K562 (cell line): Measurements from ENCODE around the gene ACAP2. TPM values are rescaled to one million over a fixed set of nuclear protein-coding genes. Genes with fewer than 3 reads are reported as not detected.

Experiments
- ATAC-seq: fragments of 200-7000 bp; cut with Tn5 transposase; 3 replicates; pipeline ENCODE4 v1.9.1; 2020; ENCODE audit warnings: moderate library complexity
- BruUV-seq: library from RNA; stranded (reverse); fragments of 400-500 nt; replicated peaks from 2 replicates; lab custom pipeline; 2021; lab: Mats Ljungman, UMichigan
- CTCF ChIA-PET: fragments of 300-600 bp; formaldehyde crosslinking; extraction: SDS; loops from one replicate; lab custom pipeline; 2021; ENCODE audit warnings: low intra/inter-chr PET ratio; lab: Yijun Ruan, JAX
- POLR2A ChIA-PET: fragments of 300-600, 350-650 bp; sonication (Branson Sonifier 250); formaldehyde crosslinking; extraction: SDS; loops from one replicate; lab custom pipeline; 2021; ENCODE audit warnings: antibody characterized with exemption, inconsistent platforms; lab: Yijun Ruan, JAX
- DNase-seq, 4 experiments: peaks; one replicate each; pipeline versions ENCODE4 v3.0.0 to v3.0.0-alpha.2; 2011 to 2018; ENCODE audit warnings: low spot score in 3 of 4, mixed read lengths in 3 of 4; ENCODE audit errors: extremely low read depth in 1 of 4
- FAIRE-seq: peaks from 2 replicates; lab custom pipeline; 2011; peaks lifted over from hg19 to GRCh38; lab: Jason Lieb, UNC
- H2AFZ ChIP-seq: 2 replicates; pipeline ENCODE4 v1.6.0; 2011; ENCODE audit warnings: low read depth, low read length, control low read depth, inconsistent platforms
- H3K27ac ChIP-seq: fragments of 200-600 bp; 3 replicates; pipeline ENCODE4 v1.8.0; 2011; ENCODE audit warnings: low read depth, mild to moderate bottlenecking, control low read depth, inconsistent platforms, low read length, moderate library complexity, mixed read lengths; ENCODE audit errors: extremely low read depth
- H3K27me3 ChIP-seq, 2 experiments: fragments of 300-600 bp in 1 of 2; 2 replicates in 1 of 2; 3 replicates in 1 of 2; pipeline versions ENCODE4 v1.6.0 to v1.8.0; 2011; ENCODE audit warnings: inconsistent platforms in 2 of 2, low read length in 2 of 2, mild to moderate bottlenecking in 1 of 2, mixed read lengths in 1 of 2, moderate library complexity in 1 of 2; ENCODE audit not compliant: control insufficient read depth in 2 of 2, insufficient read depth in 2 of 2
- H3K36me3 ChIP-seq: fragments of 300-600 bp; 3 replicates; pipeline ENCODE4 v1.8.0; 2011; ENCODE audit warnings: mild to moderate bottlenecking, low read length, inconsistent platforms; ENCODE audit not compliant: control insufficient read depth, insufficient read depth
- H3K4me1 ChIP-seq, 2 experiments: fragments of 200-600 bp in 1 of 2; replicated peaks in 1 of 2; 2 replicates in 1 of 2; 3 replicates in 1 of 2; pipeline versions ENCODE4 v1.5.1 to v1.8.0; 2011; ENCODE audit warnings: inconsistent platforms in 2 of 2, low read length in 2 of 2, mild to moderate bottlenecking in 1 of 2, mixed read lengths in 1 of 2, moderate library complexity in 1 of 2; ENCODE audit not compliant: control insufficient read depth in 2 of 2, insufficient read depth in 2 of 2
- H3K4me2 ChIP-seq: 2 replicates; pipeline ENCODE4 v1.6.1; 2011; ENCODE audit warnings: low read length, control low read depth, inconsistent platforms, mixed read lengths; ENCODE audit not compliant: insufficient read depth
- H3K4me3 ChIP-seq: fragments of 200-600 bp; sonication (generic), shearing (Covaris generic); 2 replicates; pipeline ENCODE4 v1.5.1; 2016; ENCODE audit warnings: control low read depth, inconsistent platforms
- H3K79me2 ChIP-seq: fragments of 200-600 bp; 3 replicates; pipeline ENCODE4 v1.8.0; 2011; ENCODE audit warnings: low read length, inconsistent platforms; ENCODE audit not compliant: control insufficient read depth, insufficient read depth
- H3K9ac ChIP-seq, 2 experiments: 2 replicates each; pipeline versions ENCODE4 v1.6.0 to v1.6.1; 2011; ENCODE audit warnings: low read depth in 2 of 2, low read length in 2 of 2, control low read depth in 1 of 2, inconsistent platforms in 1 of 2, mild to moderate bottlenecking in 1 of 2, mixed read lengths in 1 of 2; ENCODE audit not compliant: insufficient read depth in 1 of 2
- H3K9me1 ChIP-seq: one replicate; pipeline ENCODE4 v1.6.0; 2011; ENCODE audit warnings: inconsistent platforms, mild to moderate bottlenecking, low read length, moderate library complexity; ENCODE audit not compliant: control insufficient read depth, insufficient read depth
- H3K9me3 ChIP-seq: replicated peaks from 2 replicates; pipeline ENCODE4 v1.5.1; 2011; ENCODE audit warnings: low read depth, low read length, inconsistent platforms; ENCODE audit not compliant: control insufficient read depth, insufficient read depth
- H4K20me1 ChIP-seq: replicated peaks from 2 replicates; pipeline ENCODE4 v1.6.1; 2011; ENCODE audit warnings: low read length, inconsistent platforms, mixed read lengths; ENCODE audit not compliant: control insufficient read depth, insufficient read depth
- CBX8 ChIP-seq: fragments of 200-600 bp; sonication (generic); IDR thresholded peaks from 2 replicates; pipeline ENCODE4 v1.6.1; 2012; ENCODE audit warnings: borderline replicate concordance, mixed run types, low read depth, mild to moderate bottlenecking, moderate library complexity, mixed read lengths, low read length, control low read depth, inconsistent platforms; ENCODE audit not compliant: poor library complexity, severe bottlenecking; ENCODE audit errors: extremely low read depth
- ERF ChIP-seq: fragments of 450-650 bp; formaldehyde crosslinking; IDR thresholded peaks from 2 replicates; pipeline ENCODE4 v1.4.0; 2020; ENCODE audit warnings: mild to moderate bottlenecking, mixed read lengths
- GMEB1 ChIP-seq: fragments of 250-450 bp; sonication (Bioruptor Pico); IDR thresholded peaks from 2 replicates; pipeline ENCODE4 v1.4.0; 2020; ENCODE audit warnings: mild to moderate bottlenecking
- NFATC3 ChIP-seq: fragments of 450-650 bp; IDR thresholded peaks from 2 replicates; pipeline ENCODE4 v1.6.1; 2017; ENCODE audit warnings: mild to moderate bottlenecking
- NFIC ChIP-seq: fragments of 450-650 bp; IDR thresholded peaks from 2 replicates; pipeline ENCODE4 v1.6.1; 2017; ENCODE audit warnings: mild to moderate bottlenecking, inconsistent platforms
- RBFOX2 ChIP-seq: fragments of 200-400 bp; formaldehyde crosslinking; IDR thresholded peaks from 2 replicates; pipeline ENCODE4 v1.6.1; 2017; ENCODE audit warnings: low read depth, mild to moderate bottlenecking, low read length, moderate library complexity
- TFAP4 ChIP-seq: sonication (generic); formaldehyde crosslinking; IDR thresholded peaks from 2 replicates; pipeline ENCODE4 v1.8.0; 2022; ENCODE audit warnings: missing genetic modification reagents, mild to moderate bottlenecking, moderate library complexity, borderline replicate concordance
- ZFP1 ChIP-seq: fragments of 450-650 bp; formaldehyde crosslinking; IDR thresholded peaks from 2 replicates; pipeline ENCODE4 v1.4.0; 2020; ENCODE audit warnings: mild to moderate bottlenecking, mixed read lengths
- WGBS: fragments of 100-300 bp; shearing (Covaris generic); methylation state at CpG from one replicate; pipeline ENCODE4 v1.1.6; 2016; ENCODE audit warnings: low coverage, mixed read lengths; ENCODE audit not compliant: insufficient coverage; ENCODE audit errors: missing lambda C conversion rate; 5-methylcytosine and 5-hydroxymethylcytosine counted together
- in situ Hi-C: fragments of 300-500 bp; cut with MboI; formaldehyde crosslinking; loops from 4 replicates; pipeline ENCODE4 v1.15.0; 2018; ENCODE audit warnings: inconsistent platforms, mixed read lengths
- intact Hi-C: fragments of 100-400 bp; cut with micrococcal nuclease; formaldehyde crosslinking; loops from 2 replicates; pipeline ENCODE4 v1.14.2; 2022
- polyA plus RNA-seq, 8 experiments: library from polyadenylated mRNA; depleted of rRNA in 4 of 8; stranded (reverse) in 5 of 8; unstranded in 3 of 8; fragments of >200 nt; fragmentation: Nextera tagmentation in 2 of 8; fragmentation: Illumina TruSeq in 1 of 8; extraction: Ambion mirVana in 2 of 8; extraction: Trizol in 1 of 8; gene quantifications; 2 replicates each; pipeline versions ENCODE4 v1.2.1 to v1.2.3, GENCODE V29; 2011 to 2014; ENCODE audit warnings: inconsistent platforms in 1 of 8, missing spikeins in 1 of 8
- total RNA-seq, 7 experiments: library from RNA; depleted of rRNA in 6 of 7; stranded (reverse); fragments of >200 nt in 6 of 7; fragmentation: Illumina TruSeq in 2 of 7; extraction: Trizol in 2 of 7; gene quantifications; 2 replicates each; pipeline versions ENCODE4 v1.2.1 to v1.2.3, GENCODE V29; 2011 to 2021; ENCODE audit warnings: low replicate concordance in 1 of 7

Gene ACAP2
- total and polyA plus RNA-seq, 9 of the 15 experiments (the other 6 are each of a cell fraction or from before 2014, with no cell fraction given), result 10.6 to 52.7 (median 34.4) TPM

- CTCF ChIA-PET, result no interaction called here
- no peaks in the 10 kb centered on the region for H3K27me3 ChIP-seq
- DNase-seq (peak in 1 of 4 experiments; percentile 2), FAIRE-seq (no peak), ATAC-seq (no peak)
- H3K4me2 ChIP-seq, result no peak overlapping the region
- H4K20me1 ChIP-seq, result peaks cover 5% of the 10 kb centered on the region; the same call in 1 of the 2 replicates
- POLR2A ChIA-PET, result interaction anchor here (0.7 kb wide), 1 partner anchor 482 kb away, joined by 3 read pairs; no protein-coding TSS in a partner anchor
- H3K9me1 ChIP-seq, result no peaks in the 10 kb centered on the region
- H3K4me1 ChIP-seq, result peaks cover 17 to 27% of the 10 kb centered on the region in 2 experiments
- intact Hi-C loops (loop anchor here (10.0 kb wide), 1 partner anchor 931 kb away; no protein-coding TSS in a partner anchor), in situ Hi-C loops (loop anchor here (5.0 kb wide), 1 partner anchor 583 kb away; no protein-coding TSS in a partner anchor)
- WGBS, result 89% methylated on average over 13 of the region's 13 CpGs
- no TSS peak for BruUV-seq
- H3K79me2 ChIP-seq, result peaks cover 48% of the 10 kb centered on the region
- H3K36me3 ChIP-seq, result peaks cover 38% of the 10 kb centered on the region; the same call in 2 of the 3 replicates
- no peaks in the 10 kb centered on the region for H3K9me3 ChIP-seq
- no peak overlapping the region for H3K9ac ChIP-seq
- no peak overlapping the region for H2AFZ ChIP-seq
- no peak for TF ChIP-seq NFIC
- TF ChIP-seq ZFP1, result no peak
- TF ChIP-seq ERF, result no peak
- TF ChIP-seq GMEB1 (CRISPR knock-in tag), result no peak
- no peak for TF ChIP-seq CBX8
- no peak for TF ChIP-seq TFAP4
- TF ChIP-seq RBFOX2, result 0 out of 2 replicates have a peak, but pooled peaks have one; percentile 23
- no peak for TF ChIP-seq NFATC3
- H3K4me3 ChIP-seq, result no peak overlapping the region
- no peak overlapping the region for H3K27ac ChIP-seq
Observed at GRCh38 chr3:195265363-195265976, 177.3 kb downstream of the ACAP2 start.
